BE2C (cell line): ENCODE data around the gene MTG1.

Experiments
- DNase-seq: peaks from one replicate; pipeline ENCODE4 v3.0.0-alpha.2; 2020
- H3K27me3 ChIP-seq: fragments of 250-450 bp; sonication (Bioruptor Pico); 2 replicates; pipeline ENCODE4 v1.5.1; 2020; ENCODE audit warnings: mild to moderate bottlenecking
- H3K36me3 ChIP-seq: fragments of 250-450 bp; sonication (Bioruptor Pico); 2 replicates; pipeline ENCODE4 v1.5.1; 2020; ENCODE audit warnings: mild to moderate bottlenecking
- H3K4me1 ChIP-seq: fragments of 250-450 bp; sonication (Bioruptor Pico); 2 replicates; pipeline ENCODE4 v1.5.1; 2020
- H3K4me3 ChIP-seq: 2 replicates; pipeline ENCODE4 v1.5.1; 2011; ENCODE audit warnings: low read depth, low read length
- H3K9me3 ChIP-seq: fragments of 250-450 bp; sonication (Bioruptor Pico); 2 replicates; pipeline ENCODE4 v1.5.1; 2020
- CTCF ChIP-seq: IDR thresholded peaks from 2 replicates; pipeline ENCODE4 v1.5.1; 2012; ENCODE audit warnings: mild to moderate bottlenecking, low read depth, low read length

The MTG1 gene

DNA sequence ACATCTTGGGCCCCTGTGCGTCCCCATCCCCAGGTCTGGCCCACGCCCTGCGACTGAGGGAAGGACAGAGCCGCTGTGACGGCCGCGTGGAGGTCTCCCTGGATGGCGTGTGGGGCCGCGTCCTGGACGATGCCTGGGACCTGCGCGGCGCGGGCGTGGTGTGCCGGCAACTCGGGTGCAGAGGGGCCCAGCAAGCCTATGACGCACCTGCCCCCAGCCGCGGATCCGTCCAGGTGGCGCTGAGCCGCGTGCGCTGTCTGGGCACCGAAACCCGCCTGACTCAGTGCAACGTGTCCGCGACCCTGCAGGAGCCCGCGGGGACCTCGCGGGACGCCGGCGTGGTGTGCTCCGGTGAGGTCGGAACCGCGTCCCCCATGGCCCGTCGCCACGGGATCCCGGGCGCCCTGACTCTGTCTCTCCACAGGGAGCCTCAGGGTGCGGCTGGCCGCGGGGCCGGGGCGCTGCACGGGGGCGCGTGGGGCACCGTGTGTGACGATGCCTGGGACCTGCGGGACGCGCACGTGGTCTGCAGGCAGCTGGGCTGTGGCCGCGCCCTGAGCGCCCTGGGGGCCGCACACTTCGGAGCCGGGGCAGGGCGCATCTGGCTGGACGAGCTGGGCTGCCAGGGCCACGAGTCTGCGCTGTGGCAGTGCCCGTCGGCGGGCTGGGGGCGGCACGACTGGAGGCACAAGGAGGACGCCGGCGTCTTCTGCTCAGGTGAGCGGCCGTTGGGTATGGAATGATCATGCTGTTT, 65.7 kb downstream of the MTG1 start:
- H3K9me3 ChIP-seq = no peaks in the 10 kb centered on the region

DNA sequence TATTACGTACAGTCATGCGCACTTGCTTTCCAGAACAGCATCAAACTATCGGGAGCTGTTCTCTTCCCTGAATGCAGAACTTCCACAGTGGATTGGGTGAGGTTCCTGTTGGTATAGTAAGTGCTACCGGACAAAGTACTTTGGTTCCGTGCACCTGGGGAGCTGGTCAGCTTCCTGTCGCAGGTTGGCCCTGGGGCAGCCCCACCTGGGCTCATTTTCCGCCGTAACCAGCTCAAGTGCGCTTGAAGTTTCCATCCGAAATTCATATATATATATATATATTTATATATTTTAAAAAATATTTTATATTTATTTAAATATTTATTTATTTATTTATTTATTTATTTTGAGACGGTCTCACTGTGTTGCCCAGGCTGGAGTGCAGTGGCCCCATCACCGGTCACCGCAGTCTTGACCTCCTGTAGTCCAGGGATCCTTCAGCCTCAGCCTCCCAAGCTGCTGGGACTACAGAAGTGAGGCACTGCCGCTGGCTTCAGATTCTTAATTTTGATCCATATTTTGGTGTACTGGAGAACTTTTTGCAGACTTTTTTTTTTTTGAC, 66.3 kb downstream of the MTG1 start:
- Histone ChIP-seq H3K4me1 (no peaks in the 10 kb centered on the region), H3K9me3 (no peaks in the 10 kb centered on the region), H3K36me3 (no peaks in the 10 kb centered on the region), H3K27me3 (no peaks in the 10 kb centered on the region), H3K4me3 (no peak overlapping the region)
- no peak for TF ChIP-seq CTCF
- DNase-seq = no peak

More for the DNA sequence above, 65.7 kb downstream of the MTG1 start:
- Histone ChIP-seq H3K4me3 (no peak overlapping the region), H3K4me1 (no peaks in the 10 kb centered on the region), H3K36me3 (no peaks in the 10 kb centered on the region), H3K27me3 (no peaks in the 10 kb centered on the region)
- no peak for TF ChIP-seq CTCF
- DNase-seq = no peak

- no peak for TF ChIP-seq CTCF
- Histone ChIP-seq H3K9me3 (no peaks in the 10 kb centered on the region), H3K4me3 (no peak overlapping the region), H3K27me3 (no peaks in the 10 kb centered on the region), H3K36me3 (no peaks in the 10 kb centered on the region), H3K4me1 (no peaks in the 10 kb centered on the region)
- DNase-seq = no peak
Measured at GRCh38 chr10:133461027-133461426, 67.1 kb downstream of the MTG1 start.

DNA sequence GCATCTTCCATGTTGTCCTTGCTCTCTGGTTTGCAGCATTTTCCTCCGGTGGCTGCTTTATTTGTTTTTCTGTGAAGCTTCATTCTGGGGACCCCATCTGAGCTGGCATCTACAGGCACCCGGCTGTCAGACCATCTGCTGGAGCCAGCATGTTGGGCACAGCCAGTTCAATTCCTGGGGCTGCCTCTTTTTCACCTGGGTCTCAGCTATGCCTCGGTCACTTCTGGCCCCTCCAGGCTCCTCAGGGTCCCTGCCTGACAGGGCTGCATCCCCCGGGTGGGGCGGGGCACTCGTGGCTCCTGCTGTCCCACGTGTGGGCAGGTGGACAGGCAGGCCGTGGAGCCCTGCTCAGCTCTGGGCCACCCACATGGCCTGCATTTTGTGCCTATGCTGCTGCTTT, 67.9 kb downstream of the MTG1 start:
- Histone ChIP-seq H3K36me3 (no peaks in the 10 kb centered on the region), H3K9me3 (no peaks in the 10 kb centered on the region), H3K4me3 (no peak overlapping the region), H3K27me3 (no peaks in the 10 kb centered on the region), H3K4me1 (no peaks in the 10 kb centered on the region)
- no peak for DNase-seq
- no peak for TF ChIP-seq CTCF

- Histone ChIP-seq H3K36me3 (no peaks in the 10 kb centered on the region), H3K4me3 (no peak overlapping the region), H3K4me1 (no peaks in the 10 kb centered on the region), H3K9me3 (no peaks in the 10 kb centered on the region), H3K27me3 (no peaks in the 10 kb centered on the region)
- DNase-seq = no peak
- no peak for TF ChIP-seq CTCF
Measured at GRCh38 chr10:133462512-133463305, 68.8 kb downstream of the MTG1 start.
